HepG2 (cell line): ENCODE results near the gene CCDC148. TPM values are rescaled to one million over a fixed set of nuclear protein-coding genes. Genes with fewer than 3 reads are reported as not detected.

Experiments
- ATF3 ChIP-seq: sonication (generic); formaldehyde crosslinking; IDR thresholded peaks from 2 replicates; pipeline ENCODE4 v1.4.0; 2020; ENCODE audit warnings: missing genetic modification reagents
- EP300 ChIP-seq, 3 experiments: sonication (generic) in 1 of 3; formaldehyde crosslinking in 1 of 3; IDR thresholded peaks; 2 replicates each; pipeline versions ENCODE4 v1.5.1 to v1.6.1; 2011 to 2020; ENCODE audit warnings: low read depth in 2 of 3, low read length in 2 of 3, borderline replicate concordance in 1 of 3, improper control_type of control experiment in 1 of 3, mild to moderate bottlenecking in 1 of 3, missing genetic modification reagents in 1 of 3, moderate library complexity in 1 of 3
- LBX2 ChIP-seq: sonication (generic); formaldehyde crosslinking; IDR thresholded peaks from 2 replicates; pipeline ENCODE4 v1.5.0; 2020; ENCODE audit warnings: missing genetic modification reagents, mild to moderate bottlenecking, borderline replicate concordance
- MAZ ChIP-seq, 2 experiments: sonication (generic) in 1 of 2; formaldehyde crosslinking in 1 of 2; IDR thresholded peaks; 2 replicates each; pipeline versions ENCODE4 v1.5.0 to v1.6.1; 2012 to 2020; ENCODE audit warnings: low read depth in 2 of 2, mild to moderate bottlenecking in 2 of 2, borderline replicate concordance in 1 of 2, improper control_type of control experiment in 1 of 2, low read length in 1 of 2, missing genetic modification reagents in 1 of 2, moderate library complexity in 1 of 2
- MBD4 ChIP-seq: IDR thresholded peaks from 2 replicates; pipeline ENCODE4 v1.6.1; 2012; ENCODE audit warnings: low read length, inconsistent platforms, borderline replicate concordance
- MEF2D ChIP-seq: sonication (generic); formaldehyde crosslinking; IDR thresholded peaks from 2 replicates; pipeline ENCODE4 v1.5.1; 2020; ENCODE audit warnings: mild to moderate bottlenecking, missing genetic modification reagents
- PPARG ChIP-seq: conservative IDR thresholded peaks from 2 replicates; pipeline ENCODE4 v1.6.1; 2016; ENCODE audit warnings: missing biosample characterization, missing genetic modification reagents
- SALL1 ChIP-seq: sonication (generic); formaldehyde crosslinking; IDR thresholded peaks from 2 replicates; pipeline ENCODE4 v1.8.0; 2022; ENCODE audit warnings: mild to moderate bottlenecking, missing genetic modification reagents
- SIX1 ChIP-seq: sonication (generic); formaldehyde crosslinking; IDR thresholded peaks from 2 replicates; pipeline ENCODE4 v1.4.0; 2020; ENCODE audit warnings: missing genetic modification reagents, borderline replicate concordance
- SOX13 ChIP-seq, 3 experiments: fragments of 450-650 bp in 1 of 3; sonication (generic) in 1 of 3; formaldehyde crosslinking in 1 of 3; IDR thresholded peaks in 2 of 3; conservative IDR thresholded peaks in 1 of 3; 2 replicates each; pipeline versions ENCODE4 v1.5.0 to v1.6.1; 2016 to 2020; ENCODE audit warnings: antibody characterized with exemption in 1 of 3, mild to moderate bottlenecking in 1 of 3, missing compliant biosample characterization in 1 of 3, missing genetic modification reagents in 1 of 3, moderate library complexity in 1 of 3
- SPEN ChIP-seq: sonication (generic); formaldehyde crosslinking; IDR thresholded peaks from 2 replicates; pipeline ENCODE4 v1.5.1; 2020; ENCODE audit warnings: low read depth, mild to moderate bottlenecking, missing genetic modification reagents
- YY1 ChIP-seq: IDR thresholded peaks from 2 replicates; pipeline ENCODE4 v1.6.1; 2011; ENCODE audit warnings: low read length, low read depth, moderate library complexity, mild to moderate bottlenecking; ENCODE audit not compliant: insufficient read depth, insufficient replicate concordance
- ZBTB20 ChIP-seq: sonication (generic); formaldehyde crosslinking; IDR thresholded peaks from 2 replicates; pipeline ENCODE4 v1.8.1; 2023; ENCODE audit warnings: missing genetic modification reagents, low read depth, mild to moderate bottlenecking, borderline replicate concordance
- ZNF10 ChIP-seq: sonication (generic); formaldehyde crosslinking; IDR thresholded peaks from 2 replicates; pipeline ENCODE4 v1.4.0; 2020; ENCODE audit warnings: mild to moderate bottlenecking, low read depth, missing genetic modification reagents, borderline replicate concordance
- ZNF503 ChIP-seq: sonication (generic); formaldehyde crosslinking; IDR thresholded peaks from 2 replicates; pipeline ENCODE4 v1.4.0; 2020; ENCODE audit warnings: missing genetic modification reagents
- ZNF609 ChIP-seq: sonication (generic); formaldehyde crosslinking; IDR thresholded peaks from 2 replicates; pipeline ENCODE4 v1.4.0; 2020; ENCODE audit warnings: mild to moderate bottlenecking, missing genetic modification reagents, borderline replicate concordance
- ZNF614 ChIP-seq: IDR thresholded peaks from 2 replicates; pipeline ENCODE4 v1.6.1; 2018; ENCODE audit warnings: missing biosample characterization, missing genetic modification reagents, inconsistent platforms, borderline replicate concordance
- ZSCAN29 ChIP-seq: sonication (generic); formaldehyde crosslinking; conservative IDR thresholded peaks from 2 replicates; pipeline ENCODE4 v1.4.0; 2020; ENCODE audit warnings: mild to moderate bottlenecking, missing genetic modification reagents
- polyA plus RNA-seq, 8 experiments: library from polyadenylated mRNA; depleted of rRNA in 3 of 8; stranded (reverse) in 7 of 8; unstranded in 1 of 8; fragments of >200 nt; fragmentation: Illumina TruSeq in 4 of 8; extraction: Trizol in 4 of 8; gene quantifications; 2 replicates each; pipeline versions ENCODE4 v1.2.1 to v1.2.3, GENCODE V29; 2011 to 2016; ENCODE audit warnings: low read depth in 4 of 8, missing spikeins in 1 of 8, mixed read lengths in 1 of 8; ENCODE audit not compliant: insufficient read depth in 1 of 8
- total RNA-seq, 5 experiments: library from RNA; depleted of rRNA; stranded (reverse); fragments of >200 nt; fragmentation: Illumina TruSeq; extraction: Trizol; gene quantifications; 2 replicates each; pipeline ENCODE4 v1.2.3, GENCODE V29; 2016; ENCODE audit warnings: low read depth in 1 of 5

The CCDC148 gene
- total and polyA plus RNA-seq, 2 of the 13 experiments (the other 11 are each of a cell fraction or from before 2014, with no cell fraction given) = 0.30 to 0.49 TPM

GRCh38 chr2:158191076-158191895, 265.3 kb downstream of the CCDC148 start (continued):
- TF ChIP-seq SOX13 (IDR thresholded peaks at IDR 0.05) (peak; percentile 39; the same call in 1 of the 2 replicates), SOX13 (CRISPR knock-in tag; conservative IDR thresholded peaks at IDR 0.05 in 1 of 2, IDR thresholded peaks at IDR 0.05 in 1 of 2) (peak in 1 of 2 experiments; percentile 92; a peak in 2 of 4 replicates), ZNF609 (peak; percentile 78; the same call in 1 of the 2 replicates), MAZ (IDR thresholded peaks at IDR 0.05; ENCODE audit: borderline replicate concordance, low read depth, low read length) (no peak), MAZ (CRISPR knock-in tag; IDR thresholded peaks at IDR 0.05; ENCODE audit: low read depth) (no peak), ZBTB20 (peak; percentile 79; the same call in 1 of the 2 replicates), SIX1 (CRISPR knock-in tag) (peak; percentile 48; the same call in 1 of the 2 replicates), ZNF503 (CRISPR knock-in tag) (peak; percentile 90), MEF2D (CRISPR knock-in tag) (peak; percentile 69), ZSCAN29 (CRISPR knock-in tag) (peak; percentile 32; the same call in 1 of the 2 replicates), ZNF10 (CRISPR knock-in tag) (no peak), SPEN (no peak), EP300 (IDR thresholded peaks at IDR 0.05; ENCODE audit: low read depth in 2 of 2, low read length in 2 of 2) (peak in 1 of 2 experiments; percentile 98; a peak in 2 of 4 replicates), EP300 (CRISPR knock-in tag; IDR thresholded peaks at IDR 0.05; ENCODE audit: borderline replicate concordance) (peak; percentile 82; the same call in 1 of the 2 replicates), ZNF614 (CRISPR knock-in tag) (peak; percentile 65; the same call in 1 of the 2 replicates), MBD4 (peak; percentile 97), LBX2 (CRISPR knock-in tag) (no peak), YY1 (peak; percentile 36), ATF3 (CRISPR knock-in tag) (peak; percentile 20; the same call in 1 of the 2 replicates), SALL1 (CRISPR knock-in tag) (peak; percentile 43; the same call in 1 of the 2 replicates), PPARG (CRISPR knock-in tag) (peak; percentile 81)
